Mucosa of stomach (tissue), 1 donor: ENCODE data around the gene BCL11A.
"Not testable (repeated sequence)": the region's sequence is repeated elsewhere in the genome, so short reads cannot be mapped to it uniquely, and the experiment has no call there.

ENCODE experiments used
- H3K27me3 ChIP-seq: one replicate; pipeline ENCODE4 v1.7.0; 2013; ENCODE audit warnings: mild to moderate bottlenecking, low read length; ENCODE audit not compliant: control insufficient read depth, insufficient read depth
- H3K36me3 ChIP-seq: one replicate; pipeline ENCODE4 v1.7.0; 2013; ENCODE audit warnings: low read length; ENCODE audit not compliant: control insufficient read depth, insufficient read depth
- H3K4me1 ChIP-seq: one replicate; pipeline ENCODE4 v1.7.0; 2013; ENCODE audit warnings: mild to moderate bottlenecking, low read length; ENCODE audit not compliant: control insufficient read depth, insufficient read depth
- H3K4me3 ChIP-seq: one replicate; pipeline ENCODE4 v1.7.0; 2013; ENCODE audit warnings: low read length
- H3K9ac ChIP-seq: one replicate; pipeline ENCODE4 v1.7.0; 2013; ENCODE audit warnings: mild to moderate bottlenecking, low read length, moderate library complexity
- H3K9me3 ChIP-seq: one replicate; pipeline ENCODE4 v1.7.0; 2013; ENCODE audit warnings: mild to moderate bottlenecking, low read length, moderate library complexity; ENCODE audit not compliant: control insufficient read depth
- donor health status: Pancreatic carcinoma.

The BCL11A gene

GRCh38 chr2:60422826-60423483 is 130.5 kb downstream of the BCL11A start:
- Histone ChIP-seq H3K4me1 (no peaks in the 10 kb centered on the region), H3K36me3 (no peaks in the 10 kb centered on the region), H3K27me3 (no peaks in the 10 kb centered on the region), H3K9me3 (no peaks in the 10 kb centered on the region), H3K4me3 (no peak overlapping the region), H3K9ac (no peak overlapping the region)

GRCh38 chr2:60417210-60417609 is 136.2 kb downstream of the BCL11A start:
- peaks cover 12% of the 10 kb centered on the region for H3K4me1 ChIP-seq

GRCh38 chr2:60416221-60417008 is 137.0 kb downstream of the BCL11A start:
- H3K36me3 ChIP-seq: no peaks in the 10 kb centered on the region
- H3K9me3 ChIP-seq: no peaks in the 10 kb centered on the region
- H3K4me3 ChIP-seq: no peak overlapping the region
- no peaks in the 10 kb centered on the region for H3K27me3 ChIP-seq
- H3K9ac ChIP-seq: no peak overlapping the region
- H3K4me1 ChIP-seq: peaks cover 12% of the 10 kb centered on the region

More at GRCh38 chr2:60417210-60417609, 136.2 kb downstream of the BCL11A start:
- not testable (repeated sequence) for H3K27me3 ChIP-seq, H3K9ac ChIP-seq, H3K4me3 ChIP-seq, H3K36me3 ChIP-seq, H3K9me3 ChIP-seq

- Histone ChIP-seq H3K9ac (no peak overlapping the region), H3K27me3 (no peaks in the 10 kb centered on the region), H3K4me3 (no peak overlapping the region), H3K36me3 (no peaks in the 10 kb centered on the region), H3K9me3 (no peaks in the 10 kb centered on the region), H3K4me1 (peaks cover 12% of the 10 kb centered on the region)
Observed at GRCh38 chr2:60415814-60416213, 137.6 kb downstream of the BCL11A start.

- Histone ChIP-seq H3K4me1 (peaks cover 12% of the 10 kb centered on the region), H3K36me3 (no peaks in the 10 kb centered on the region), H3K27me3 (no peaks in the 10 kb centered on the region), H3K9me3 (no peaks in the 10 kb centered on the region), H3K9ac (no peak overlapping the region), H3K4me3 (no peak overlapping the region)
Observed at GRCh38 chr2:60414495-60415138, 138.8 kb downstream of the BCL11A start.

- Histone ChIP-seq H3K9ac (no peak overlapping the region), H3K27me3 (no peaks in the 10 kb centered on the region), H3K4me3 (no peak overlapping the region), H3K9me3 (no peaks in the 10 kb centered on the region), H3K4me1 (peaks cover 12% of the 10 kb centered on the region), H3K36me3 (no peaks in the 10 kb centered on the region)
Observed at GRCh38 chr2:60413814-60414168, 139.7 kb downstream of the BCL11A start.

- H3K36me3 ChIP-seq: no peaks in the 10 kb centered on the region
- peaks cover 12% of the 10 kb centered on the region for H3K4me1 ChIP-seq
- no peaks in the 10 kb centered on the region for H3K27me3 ChIP-seq
- no peak overlapping the region for H3K9ac ChIP-seq
- no peak overlapping the region for H3K4me3 ChIP-seq
- H3K9me3 ChIP-seq: no peaks in the 10 kb centered on the region
Observed at GRCh38 chr2:60413069-60413813, 140.2 kb downstream of the BCL11A start.

- no peaks in the 10 kb centered on the region for H3K36me3 ChIP-seq
- H3K27me3 ChIP-seq: no peaks in the 10 kb centered on the region
- H3K9me3 ChIP-seq: no peaks in the 10 kb centered on the region
- no peak overlapping the region for H3K4me3 ChIP-seq
- H3K9ac ChIP-seq: no peak overlapping the region
- H3K4me1 ChIP-seq: peaks cover 12% of the 10 kb centered on the region
Observed at GRCh38 chr2:60412620-60413019, 140.8 kb downstream of the BCL11A start.

GRCh38 chr2:60412027-60412426 is 141.4 kb downstream of the BCL11A start:
- Histone ChIP-seq H3K9me3 (no peaks in the 10 kb centered on the region), H3K4me3 (no peak overlapping the region), H3K4me1 (peaks cover 12% of the 10 kb centered on the region), H3K36me3 (no peaks in the 10 kb centered on the region), H3K27me3 (no peaks in the 10 kb centered on the region), H3K9ac (no peak overlapping the region)

GRCh38 chr2:60411295-60411694 is 142.2 kb downstream of the BCL11A start:
- Histone ChIP-seq H3K9me3 (no peaks in the 10 kb centered on the region), H3K27me3 (no peaks in the 10 kb centered on the region), H3K36me3 (no peaks in the 10 kb centered on the region), H3K9ac (no peak overlapping the region), H3K4me3 (no peak overlapping the region), H3K4me1 (peaks cover 8% of the 10 kb centered on the region)

- Histone ChIP-seq H3K27me3 (no peaks in the 10 kb centered on the region), H3K9ac (no peak overlapping the region), H3K4me3 (no peak overlapping the region), H3K4me1 (peaks cover 1% of the 10 kb centered on the region), H3K9me3 (no peaks in the 10 kb centered on the region), H3K36me3 (no peaks in the 10 kb centered on the region)
Observed at GRCh38 chr2:60410456-60411146, 142.9 kb downstream of the BCL11A start.
